Measurements from ENCODE around the gene SLC35B2.

GRCh38 chr6:44233567-44234100 lies 23.7 kb downstream of the SLC35B2 start:
- no peak for TF ChIP-seq CTCF (conservative IDR thresholded peaks at IDR 0.05; ENCODE audit: low read length)
- TF ChIP-seq EZH2phosphoT487 (IDR thresholded peaks at IDR 0.05; ENCODE audit: borderline replicate concordance, low read depth, low read length), result no peak

Measured in OCI-LY7 (cell line).